ENCODE measurements around the gene GPR156. TPM values are rescaled to one million over a fixed set of nuclear protein-coding genes. Genes with fewer than 3 reads are reported as not detected.

Gene GPR156
- total and polyA plus RNA-seq, 2 donors (not counting 3 experiments of a cell fraction or from before 2014, with no cell fraction given): 0.14 to 0.27 TPM

GRCh38 chr3:120160050-120160449, 125.0 kb downstream of the GPR156 start:
- no peak for TF ChIP-seq FOS (IDR thresholded peaks at IDR 0.05; ENCODE audit: borderline replicate concordance, insufficient read depth, low read length)
- no peak for TF ChIP-seq POLR2AphosphoS5 (IDR thresholded peaks at IDR 0.05; ENCODE audit: insufficient read depth, low read depth, low read length)
- no peak for TF ChIP-seq MAX (IDR thresholded peaks at IDR 0.05; ENCODE audit: insufficient read depth, insufficient read length)
- TF ChIP-seq GATA2 (IDR thresholded peaks at IDR 0.05; ENCODE audit: insufficient read depth, insufficient read length, low read depth, low read length): no peak
- TF ChIP-seq CTCF (IDR thresholded peaks at IDR 0.05; ENCODE audit: extremely low read depth in 1 of 2, insufficient read depth in 1 of 2, low read depth in 1 of 2, low read length in 2 of 2): no peak
- TF ChIP-seq MYC (IDR thresholded peaks at IDR 0.05; ENCODE audit: low read depth, low read length): no peak
- no peak for TF ChIP-seq POLR2A (IDR thresholded peaks at IDR 0.05; ENCODE audit: low read depth, low read length)
- TF ChIP-seq JUN (IDR thresholded peaks at IDR 0.05; ENCODE audit: borderline replicate concordance, insufficient read depth, insufficient read length, low read depth): no peak
- H4K20me1 ChIP-seq (replicated peaks; ENCODE audit: control insufficient read depth, extremely low read depth, insufficient read depth, low read length): no peaks in the 10 kb centered on the region
- no peak overlapping the region for H3K9ac ChIP-seq (replicated peaks; ENCODE audit: extremely low read depth, insufficient read depth, low read length)
- H3K79me2 ChIP-seq (ENCODE audit: control insufficient read depth, insufficient read depth, low read length): no peaks in the 10 kb centered on the region
- no peaks in the 10 kb centered on the region for H3K4me1 ChIP-seq (ENCODE audit: control insufficient read depth, extremely low read depth, insufficient read depth, low read length)
- no peaks in the 10 kb centered on the region for H3K36me3 ChIP-seq (ENCODE audit: control insufficient read depth in 2 of 2, extremely low read depth in 1 of 2, insufficient read depth in 2 of 2, low read length in 2 of 2)
- no peak overlapping the region for H2AFZ ChIP-seq (ENCODE audit: low read depth, low read length)
- no peak overlapping the region for H3K27ac ChIP-seq (ENCODE audit: insufficient read depth, low read depth, low read length)
- H3K9me1 ChIP-seq (replicated peaks; ENCODE audit: control insufficient read depth, extremely low read depth, insufficient read depth, low read length): no peaks in the 10 kb centered on the region
- POLR2A ChIA-PET: no interaction called here
- DNase-seq (ENCODE audit: low read depth, low spot score) (no peak), FAIRE-seq (no peak)
- H3K4me2 ChIP-seq (ENCODE audit: insufficient read depth, low read length): no peak overlapping the region
- dilution Hi-C loops (cut with MboI; ENCODE audit: extremely low pct_ligation_motif_present, low sequenced_read_pairs) (no loop called here), intact Hi-C loops (cut with micrococcal nuclease) (no loop called here)
- no peaks in the 10 kb centered on the region for H3K9me3 ChIP-seq (replicated peaks; ENCODE audit: control insufficient read depth, insufficient read depth, low read length)
- peaks cover 2 to 3% of the 10 kb centered on the region in 2 experiments for H3K27me3 ChIP-seq (ENCODE audit: control insufficient read depth in 2 of 2, insufficient read depth in 2 of 2, low read length in 2 of 2)
- CTCF ChIA-PET: interaction anchor here (1.0 to 1.1 kb wide), 2 partner anchors 18 to 268 kb away, joined by 4 read pairs; no protein-coding TSS in a partner anchor
- H3K4me3 ChIP-seq (replicated peaks in 1 of 3; ENCODE audit: insufficient read depth in 1 of 3, low read depth in 1 of 3, low read length in 3 of 3): no peak overlapping the region
- no TSS peak for BruUV-seq (replicated peaks)

Measured in endothelial cell of umbilical vein (primary cell).